Choroid plexus epithelial cell (primary cell): Measurements from ENCODE around the gene PRKAB1.
"Not testable (repeated sequence)": the region's sequence is repeated elsewhere in the genome, so short reads cannot be mapped to it uniquely, and the experiment has no call there.

ENCODE experiments used
- DNase-seq: peaks from one replicate; pipeline ENCODE4 v3.0.0-alpha.2; 2010; ENCODE audit warnings: low read depth
- H3K4me3 ChIP-seq: 2 replicates; pipeline ENCODE4 v1.5.1; 2011; ENCODE audit warnings: low read depth, mild to moderate bottlenecking, control low read depth, low read length, moderate library complexity
- CTCF ChIP-seq: conservative IDR thresholded peaks from 2 replicates; pipeline ENCODE4 v1.5.1; 2011; ENCODE audit warnings: low read depth, mild to moderate bottlenecking, control low read depth, inconsistent platforms, low read length, moderate library complexity

The PRKAB1 gene

GRCh38 chr12:119696943-119697342 lies 29.0 kb downstream of the PRKAB1 start:
- DNase-seq: no peak
- no peak overlapping the region for H3K4me3 ChIP-seq
- no peak for TF ChIP-seq CTCF

GRCh38 chr12:119699199-119699760 lies 31.3 kb downstream of the PRKAB1 start:
- DNase-seq: no peak
- no peak for TF ChIP-seq CTCF
- no peak overlapping the region for H3K4me3 ChIP-seq

- no peak overlapping the region for H3K4me3 ChIP-seq
- DNase-seq: no peak
- TF ChIP-seq CTCF: no peak
Measured at GRCh38 chr12:119700078-119700477, 32.1 kb downstream of the PRKAB1 start.

GRCh38 chr12:119704065-119704747 lies 36.3 kb downstream of the PRKAB1 start:
- TF ChIP-seq CTCF: no peak
- no peak for DNase-seq

GRCh38 chr12:119705182-119705581 lies 37.2 kb downstream of the PRKAB1 start:
- TF ChIP-seq CTCF: no peak
- H3K4me3 ChIP-seq: no peak overlapping the region
- DNase-seq: no peak

More at GRCh38 chr12:119704065-119704747, 36.3 kb downstream of the PRKAB1 start:
- H3K4me3 ChIP-seq: no peak overlapping the region

GRCh38 chr12:119706427-119706826 lies 38.5 kb downstream of the PRKAB1 start:
- not testable (repeated sequence) for DNase-seq

GRCh38 chr12:119710374-119710964 lies 42.5 kb downstream of the PRKAB1 start:
- no peak for DNase-seq
- no peak for TF ChIP-seq CTCF
- no peak overlapping the region for H3K4me3 ChIP-seq

More at GRCh38 chr12:119706427-119706826, 38.5 kb downstream of the PRKAB1 start:
- not testable (repeated sequence) for H3K4me3 ChIP-seq
